Natural killer cell (primary cell): ENCODE measurements around the gene MLLT1. TPM values are rescaled to one million over a fixed set of nuclear protein-coding genes. Genes with fewer than 3 reads are reported as not detected.
A peak's percentile ranks its signal among the peaks of the same experiment; 100 is the strongest.

Experiments
- ATAC-seq, 3 donors: fragments of 150-1000 bp in 2 of 3; fragments of 200-7000 bp in 1 of 3; cut with Tn5 transposase; 1 replicate in 1 of 3; 2 replicates in 2 of 3; pipeline ENCODE4 v1.10.0; 2021; ENCODE audit warnings: mild to moderate bottlenecking in 2 of 3, moderate library complexity in 2 of 3
- DNase-seq, 2 donors: peaks; one replicate each; pipeline versions ENCODE4 v3.0.0 to v3.0.0-alpha.2; 2013 to 2021; ENCODE audit warnings: mixed read lengths in 1 of 2
- H3K27ac ChIP-seq: one replicate; pipeline ENCODE4 v1.5.1; 2013; ENCODE audit warnings: mild to moderate bottlenecking, low read length
- H3K27me3 ChIP-seq: one replicate; pipeline ENCODE4 v1.6.1; 2013; ENCODE audit warnings: low read length; ENCODE audit not compliant: control insufficient read depth, insufficient read depth
- H3K36me3 ChIP-seq: one replicate; pipeline ENCODE4 v1.6.1; 2013; ENCODE audit warnings: low read length; ENCODE audit not compliant: control insufficient read depth, insufficient read depth
- H3K4me1 ChIP-seq: one replicate; pipeline ENCODE4 v1.6.1; 2013; ENCODE audit warnings: low read length; ENCODE audit not compliant: control insufficient read depth, insufficient read depth
- H3K4me3 ChIP-seq: one replicate; pipeline ENCODE4 v1.5.1; 2013; ENCODE audit warnings: low read length
- H3K9me3 ChIP-seq: one replicate; pipeline ENCODE4 v1.6.1; 2013; ENCODE audit warnings: low read length; ENCODE audit not compliant: control insufficient read depth, insufficient read depth
- H3K27ac Mint-ChIP-seq, 2 donors: one replicate each; pipeline ENCODE4 v1.8.0; 2022; ENCODE audit warnings: mild to moderate bottlenecking in 2 of 2, mixed read lengths in 2 of 2, moderate library complexity in 1 of 2
- H3K27me3 Mint-ChIP-seq, 2 donors: one replicate each; pipeline ENCODE4 v1.8.0; 2022; ENCODE audit warnings: low read depth in 2 of 2, mixed read lengths in 2 of 2
- H3K36me3 Mint-ChIP-seq: one replicate; pipeline ENCODE4 v1.8.0; 2022; ENCODE audit warnings: mixed read lengths
- H3K4me1 Mint-ChIP-seq, 2 donors: one replicate each; pipeline ENCODE4 v1.8.0; 2022; ENCODE audit warnings: mixed read lengths in 2 of 2
- H3K4me3 Mint-ChIP-seq: one replicate; pipeline ENCODE4 v1.8.0; 2022; ENCODE audit warnings: mild to moderate bottlenecking, moderate library complexity, mixed read lengths
- H3K9me3 Mint-ChIP-seq, 2 donors: one replicate each; pipeline ENCODE4 v1.8.0; 2022; ENCODE audit warnings: mixed read lengths in 2 of 2
- WGBS: methylation state at CpG from one replicate; pipeline ENCODE4 v1.1.7; 2013; ENCODE audit warnings: missing lambda C conversion rate; ENCODE audit not compliant: insufficient coverage; 5-methylcytosine and 5-hydroxymethylcytosine counted together
- intact Hi-C: fragments of 100-400 bp; cut with micrococcal nuclease; formaldehyde crosslinking; loops from one replicate; pipeline ENCODE4 v1.14.2; 2022
- total RNA-seq, 4 donors: library from RNA; stranded (reverse); fragments of 120-200 nt in 1 of 4; gene quantifications; one replicate each; pipeline versions ENCODE4 v1.2.3 to v1.2.4, GENCODE V29; 2013 to 2022
- TF ChIP-seq, protein P1 (sequence below): fragments of 200-600 bp; IDR thresholded peaks from one replicate; pipeline ENCODE4 v1.8.0; 2022; ENCODE audit warnings: antibody characterized with exemption

Gene MLLT1
- total RNA-seq, 3 donors from 2014 or later (not counting 1 experiment from before 2014, with no cell fraction given): 30.2 to 43.8 (median 36.6) TPM

DNA sequence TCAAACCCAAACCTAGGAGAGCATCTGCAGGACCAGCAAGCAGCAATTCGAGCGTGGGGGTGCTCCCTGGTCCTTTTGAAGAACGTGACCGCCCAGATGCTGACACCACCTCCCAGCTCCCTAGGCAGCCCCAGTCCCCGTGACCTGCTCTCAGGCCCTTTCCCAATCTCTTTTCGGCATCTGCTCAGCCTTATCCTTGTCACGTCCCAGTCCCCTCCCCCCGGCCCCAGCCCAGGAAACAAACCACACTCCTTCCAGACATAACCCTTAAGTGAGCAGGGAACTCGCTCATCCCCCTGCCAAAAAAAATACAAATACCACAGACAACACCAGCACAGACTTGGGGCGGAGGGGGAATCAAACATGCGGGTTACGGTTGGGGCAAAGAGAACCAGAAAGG, 3.3 kb downstream of the MLLT1 start:
- 91% methylated on average over 12 of the region's 12 CpGs for WGBS
- Histone ChIP-seq H3K9me3 (no peaks in the 10 kb centered on the region), H3K4me1 (peaks cover 66% of the 10 kb centered on the region), H3K27ac (no peak overlapping the region), H3K36me3 (no peaks in the 10 kb centered on the region), H3K4me3 (no peak overlapping the region), H3K27me3 (no peaks in the 10 kb centered on the region)
- no peak for DNase-seq
- no peaks in the 10 kb centered on the region for H3K9me3 Mint-ChIP-seq
- H3K4me1 Mint-ChIP-seq: peaks cover 65 to 72% of the 10 kb centered on the region in 2 donors
- intact Hi-C loops: no loop called here
- no peak for ATAC-seq
- no peaks in the 10 kb centered on the region for H3K27me3 Mint-ChIP-seq
- peak overlapping the region; percentile 53 for H3K4me3 Mint-ChIP-seq
- H3K27ac Mint-ChIP-seq: peak overlapping the region in 1 of 2 donors; percentile 91
- no peaks in the 10 kb centered on the region for H3K36me3 Mint-ChIP-seq
- TF ChIP-seq, protein P1, sequence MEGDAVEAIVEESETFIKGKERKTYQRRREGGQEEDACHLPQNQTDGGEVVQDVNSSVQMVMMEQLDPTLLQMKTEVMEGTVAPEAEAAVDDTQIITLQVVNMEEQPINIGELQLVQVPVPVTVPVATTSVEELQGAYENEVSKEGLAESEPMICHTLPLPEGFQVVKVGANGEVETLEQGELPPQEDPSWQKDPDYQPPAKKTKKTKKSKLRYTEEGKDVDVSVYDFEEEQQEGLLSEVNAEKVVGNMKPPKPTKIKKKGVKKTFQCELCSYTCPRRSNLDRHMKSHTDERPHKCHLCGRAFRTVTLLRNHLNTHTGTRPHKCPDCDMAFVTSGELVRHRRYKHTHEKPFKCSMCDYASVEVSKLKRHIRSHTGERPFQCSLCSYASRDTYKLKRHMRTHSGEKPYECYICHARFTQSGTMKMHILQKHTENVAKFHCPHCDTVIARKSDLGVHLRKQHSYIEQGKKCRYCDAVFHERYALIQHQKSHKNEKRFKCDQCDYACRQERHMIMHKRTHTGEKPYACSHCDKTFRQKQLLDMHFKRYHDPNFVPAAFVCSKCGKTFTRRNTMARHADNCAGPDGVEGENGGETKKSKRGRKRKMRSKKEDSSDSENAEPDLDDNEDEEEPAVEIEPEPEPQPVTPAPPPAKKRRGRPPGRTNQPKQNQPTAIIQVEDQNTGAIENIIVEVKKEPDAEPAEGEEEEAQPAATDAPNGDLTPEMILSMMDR: no peak

DNA sequence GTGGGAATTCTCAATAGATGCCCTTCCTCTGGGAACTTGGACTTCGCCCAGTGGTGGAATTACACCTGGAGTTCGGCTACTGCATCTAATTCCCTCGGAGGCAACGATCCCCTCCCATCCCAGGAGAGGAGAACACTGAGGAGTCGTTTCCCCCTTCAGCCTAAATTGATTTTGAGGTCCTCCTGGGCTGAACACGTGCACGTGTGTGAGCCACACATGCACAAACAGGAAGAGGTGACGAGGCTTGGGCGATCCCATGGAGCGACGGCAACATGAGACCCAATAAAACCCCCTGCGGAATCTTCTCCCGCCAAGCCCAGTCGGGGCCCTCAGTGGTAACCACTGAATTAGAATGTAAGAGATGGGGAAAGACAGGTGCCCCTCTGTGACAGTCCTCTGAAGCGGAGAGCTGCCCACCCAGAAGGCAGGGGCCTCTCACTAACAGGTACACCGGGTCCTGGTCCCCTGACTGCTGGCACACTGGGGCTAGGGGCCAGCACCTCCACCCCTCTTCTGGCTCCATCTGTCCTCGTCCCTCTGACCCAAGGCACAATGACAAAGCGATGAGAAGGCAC, 4.5 kb downstream of the MLLT1 start:
- H3K36me3 Mint-ChIP-seq: no peaks in the 10 kb centered on the region
- DNase-seq (no peak), ATAC-seq (no peak)
- Histone ChIP-seq H3K9me3 (no peaks in the 10 kb centered on the region), H3K4me3 (no peak overlapping the region), H3K27me3 (no peaks in the 10 kb centered on the region), H3K36me3 (no peaks in the 10 kb centered on the region), H3K4me1 (peaks cover 63% of the 10 kb centered on the region), H3K27ac (no peak overlapping the region)
- H3K27me3 Mint-ChIP-seq: no peaks in the 10 kb centered on the region
- 84% methylated on average over 18 of the region's 18 CpGs for WGBS
- intact Hi-C loops: no loop called here
- H3K4me3 Mint-ChIP-seq: no peak overlapping the region
- no peaks in the 10 kb centered on the region for H3K9me3 Mint-ChIP-seq
- TF ChIP-seq, protein P1: no peak
- peaks cover 71 to 84% of the 10 kb centered on the region in 2 donors for H3K4me1 Mint-ChIP-seq
- peak overlapping the region in 1 of 2 donors; percentile 73 for H3K27ac Mint-ChIP-seq

DNA sequence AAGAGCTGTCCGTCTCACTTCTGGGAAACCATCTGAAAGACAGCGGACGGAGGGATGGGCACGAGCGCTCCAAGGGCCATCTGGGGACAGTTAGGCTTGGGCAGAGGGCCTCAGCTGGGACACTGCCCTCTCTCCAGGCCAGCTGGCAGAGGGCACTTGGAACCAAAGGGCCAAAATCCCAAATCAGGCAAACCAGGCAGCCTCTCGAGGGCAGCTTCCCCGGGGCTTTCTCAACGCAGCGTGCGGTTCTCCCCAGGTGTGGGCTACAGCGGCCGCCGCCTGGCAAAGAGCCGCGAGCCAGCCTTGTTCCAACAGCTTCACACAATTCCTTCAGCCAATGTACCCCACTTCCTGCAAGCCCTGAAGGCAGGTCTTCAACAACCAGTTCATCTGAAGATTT, 5.0 kb downstream of the MLLT1 start:
- H3K27ac Mint-ChIP-seq: peak overlapping the region in 1 of 2 donors; percentile 82
- Histone ChIP-seq H3K4me3 (no peak overlapping the region), H3K27me3 (no peaks in the 10 kb centered on the region), H3K4me1 (peaks cover 61% of the 10 kb centered on the region), H3K9me3 (no peaks in the 10 kb centered on the region), H3K27ac (no peak overlapping the region), H3K36me3 (no peaks in the 10 kb centered on the region)
- ATAC-seq (no peak), DNase-seq (no peak)
- intact Hi-C loops: no loop called here
- peaks cover 71 to 89% of the 10 kb centered on the region in 2 donors for H3K4me1 Mint-ChIP-seq
- no peaks in the 10 kb centered on the region for H3K36me3 Mint-ChIP-seq
- H3K9me3 Mint-ChIP-seq: no peaks in the 10 kb centered on the region
- H3K4me3 Mint-ChIP-seq: peak overlapping the region; percentile 25
- H3K27me3 Mint-ChIP-seq: no peaks in the 10 kb centered on the region
- TF ChIP-seq, protein P1: no peak
- 97% methylated on average over 15 of the region's 15 CpGs for WGBS
